IPS-15b (cell line): ENCODE results near the gene FAM118B.

Source experiments
- H3K27me3 ChIP-seq: one replicate; pipeline ENCODE4 v1.6.1; 2013; ENCODE audit warnings: low read length; ENCODE audit not compliant: control insufficient read depth, insufficient read depth
- H3K36me3 ChIP-seq: one replicate; pipeline ENCODE4 v1.6.1; 2013; ENCODE audit warnings: low read length; ENCODE audit not compliant: control insufficient read depth, insufficient read depth
- H3K4me1 ChIP-seq: one replicate; pipeline ENCODE4 v1.6.1; 2013; ENCODE audit warnings: mild to moderate bottlenecking, low read length; ENCODE audit not compliant: control insufficient read depth, insufficient read depth
- H3K4me3 ChIP-seq: one replicate; pipeline ENCODE4 v1.5.1; 2013; ENCODE audit warnings: low read depth, low read length
- H3K9ac ChIP-seq: one replicate; pipeline ENCODE4 v1.6.1; 2013; ENCODE audit warnings: low read depth, mild to moderate bottlenecking, low read length
- H3K9me3 ChIP-seq: one replicate; pipeline ENCODE4 v1.6.1; 2013; ENCODE audit warnings: mild to moderate bottlenecking, low read length; ENCODE audit not compliant: control insufficient read depth, insufficient read depth

FAM118B gene

GRCh38 chr11:126207896-126208295, 3.7 kb upstream of the FAM118B start:
- Histone ChIP-seq H3K4me1 (no peaks in the 10 kb centered on the region), H3K4me3 (no peak overlapping the region), H3K27me3 (no peaks in the 10 kb centered on the region), H3K9ac (no peak overlapping the region), H3K36me3 (peaks cover 24% of the 10 kb centered on the region), H3K9me3 (no peaks in the 10 kb centered on the region)

- peak overlapping the region; percentile 80 for H3K9ac ChIP-seq
- H3K36me3 ChIP-seq, result peaks cover 5% of the 10 kb centered on the region
- no peaks in the 10 kb centered on the region for H3K27me3 ChIP-seq
- peak overlapping the region; percentile 98 for H3K4me3 ChIP-seq
- H3K4me1 ChIP-seq, result no peaks in the 10 kb centered on the region
- H3K9me3 ChIP-seq, result no peaks in the 10 kb centered on the region
Observed at GRCh38 chr11:126210871-126211235, 729 bp upstream of the FAM118B start.

- peak overlapping the region; percentile 98 for H3K4me3 ChIP-seq
- no peaks in the 10 kb centered on the region for H3K27me3 ChIP-seq
- peak overlapping the region; percentile 90 for H3K9ac ChIP-seq
- H3K36me3 ChIP-seq, result peaks cover 5% of the 10 kb centered on the region
- no peaks in the 10 kb centered on the region for H3K9me3 ChIP-seq
- H3K4me1 ChIP-seq, result no peaks in the 10 kb centered on the region
Observed at GRCh38 chr11:126212089-126212660, 593 bp downstream of the FAM118B start.

- Histone ChIP-seq H3K9me3 (no peaks in the 10 kb centered on the region), H3K9ac (no peak overlapping the region), H3K27me3 (no peaks in the 10 kb centered on the region), H3K4me3 (no peak overlapping the region), H3K36me3 (peaks cover 4% of the 10 kb centered on the region), H3K4me1 (no peaks in the 10 kb centered on the region)
Observed at GRCh38 chr11:126214441-126214840, 2.9 kb downstream of the FAM118B start.

- peaks cover under 1% of the 10 kb centered on the region for H3K36me3 ChIP-seq
Observed at GRCh38 chr11:126214841-126215240, 3.3 kb downstream of the FAM118B start.

GRCh38 chr11:126216526-126217305, 5.1 kb downstream of the FAM118B start:
- no peak overlapping the region for H3K9ac ChIP-seq

More at GRCh38 chr11:126214841-126215240, 3.3 kb downstream of the FAM118B start:
- no peak overlapping the region for H3K9ac ChIP-seq
- H3K4me3 ChIP-seq, result no peak overlapping the region
- no peaks in the 10 kb centered on the region for H3K9me3 ChIP-seq
- H3K4me1 ChIP-seq, result no peaks in the 10 kb centered on the region
- H3K27me3 ChIP-seq, result no peaks in the 10 kb centered on the region

GRCh38 chr11:126217491-126217890, 5.9 kb downstream of the FAM118B start:
- Histone ChIP-seq H3K36me3 (no peaks in the 10 kb centered on the region), H3K9ac (no peak overlapping the region), H3K4me1 (no peaks in the 10 kb centered on the region), H3K9me3 (no peaks in the 10 kb centered on the region), H3K27me3 (no peaks in the 10 kb centered on the region), H3K4me3 (no peak overlapping the region)

More at GRCh38 chr11:126216526-126217305, 5.1 kb downstream of the FAM118B start:
- H3K4me3 ChIP-seq, result no peak overlapping the region
- H3K9me3 ChIP-seq, result no peaks in the 10 kb centered on the region
- no peaks in the 10 kb centered on the region for H3K4me1 ChIP-seq
- H3K36me3 ChIP-seq, result no peaks in the 10 kb centered on the region
- H3K27me3 ChIP-seq, result no peaks in the 10 kb centered on the region

- Histone ChIP-seq H3K36me3 (no peaks in the 10 kb centered on the region), H3K27me3 (no peaks in the 10 kb centered on the region), H3K4me1 (no peaks in the 10 kb centered on the region), H3K9ac (no peak overlapping the region), H3K4me3 (no peak overlapping the region), H3K9me3 (no peaks in the 10 kb centered on the region)
Observed at GRCh38 chr11:126219547-126219946, 8.0 kb downstream of the FAM118B start.

GRCh38 chr11:126224647-126225294, 13.2 kb downstream of the FAM118B start:
- H3K9ac ChIP-seq, result no peak overlapping the region
- no peaks in the 10 kb centered on the region for H3K9me3 ChIP-seq
- H3K4me3 ChIP-seq, result no peak overlapping the region
- no peaks in the 10 kb centered on the region for H3K36me3 ChIP-seq
- no peaks in the 10 kb centered on the region for H3K4me1 ChIP-seq
- no peaks in the 10 kb centered on the region for H3K27me3 ChIP-seq

- no peaks in the 10 kb centered on the region for H3K36me3 ChIP-seq
- no peak overlapping the region for H3K4me3 ChIP-seq
- H3K9ac ChIP-seq, result no peak overlapping the region
- no peaks in the 10 kb centered on the region for H3K9me3 ChIP-seq
- H3K4me1 ChIP-seq, result no peaks in the 10 kb centered on the region
- H3K27me3 ChIP-seq, result no peaks in the 10 kb centered on the region
Observed at GRCh38 chr11:126225295-126225665, 13.7 kb downstream of the FAM118B start.

- Histone ChIP-seq H3K27me3 (no peaks in the 10 kb centered on the region), H3K9me3 (no peaks in the 10 kb centered on the region), H3K36me3 (no peaks in the 10 kb centered on the region), H3K9ac (no peak overlapping the region), H3K4me1 (no peaks in the 10 kb centered on the region), H3K4me3 (no peak overlapping the region)
Observed at GRCh38 chr11:126226334-126227084, 14.9 kb downstream of the FAM118B start.
